Measurements from ENCODE around the gene ADAMTS2. TPM values are rescaled to one million over a fixed set of nuclear protein-coding genes. Genes with fewer than 3 reads are reported as not detected.

The ADAMTS2 gene
- total RNA-seq, 4 donors from 2014 or later: 39.5 to 61.9 (median 56.4) TPM

DNA sequence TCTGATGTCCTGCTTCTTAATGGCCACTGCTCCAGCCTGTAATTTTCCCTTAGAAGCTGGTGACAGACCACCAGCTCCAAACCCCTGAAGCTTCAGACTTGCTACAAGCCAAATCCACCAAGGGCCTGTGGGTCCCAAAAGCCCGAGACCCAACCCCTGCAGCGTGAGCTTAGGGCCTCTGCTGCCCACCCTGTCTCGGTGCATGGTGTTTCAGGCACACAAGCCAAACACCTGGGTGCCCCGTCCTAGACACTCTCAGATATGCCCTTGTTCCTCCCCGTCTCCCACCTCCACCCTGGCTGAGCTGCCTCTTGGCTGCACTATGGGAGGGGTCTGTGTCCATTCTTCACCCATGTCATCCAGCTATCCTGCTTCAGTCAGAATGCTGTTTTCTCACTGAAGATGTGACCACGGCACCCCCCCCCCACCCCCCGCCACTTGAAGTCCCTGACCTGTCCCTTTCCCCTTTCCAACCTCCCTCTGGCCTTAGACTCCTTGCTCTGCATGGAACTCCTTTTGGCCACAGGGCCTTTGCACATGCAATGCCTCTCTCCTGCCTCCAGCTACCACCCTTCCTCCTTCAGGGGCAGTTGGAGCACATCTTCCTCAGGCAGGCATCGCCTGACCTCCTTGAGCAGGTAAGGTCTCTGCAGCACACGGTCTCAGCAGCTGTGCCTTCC lies 229.3 kb downstream of the ADAMTS2 start:
- ATAC-seq (ENCODE audit: low FRiP score) (no peak), DNase-seq (ENCODE audit: low spot score) (no peak)

DNA sequence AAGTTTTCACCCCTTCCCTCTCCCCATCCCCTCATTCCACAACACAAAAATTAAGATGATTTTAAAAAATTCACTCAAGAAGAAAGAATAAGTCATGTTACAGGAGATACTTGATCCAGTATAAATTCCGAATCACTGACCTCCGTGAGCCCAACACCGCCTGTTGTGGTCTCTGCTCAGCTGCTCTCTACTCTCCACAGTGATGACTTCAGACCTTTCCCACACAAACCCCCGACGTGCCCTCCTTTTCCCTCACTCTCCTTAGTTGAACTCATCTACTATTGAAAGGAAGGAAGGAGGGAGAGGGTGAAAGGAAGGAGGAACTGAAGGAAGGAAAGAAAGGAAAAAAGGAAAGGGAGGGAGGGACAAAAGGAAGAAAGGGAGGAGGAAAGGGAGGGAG lies 230.0 kb downstream of the ADAMTS2 start:
- ATAC-seq (ENCODE audit: low FRiP score): no peak
- TF ChIP-seq, protein P1, sequence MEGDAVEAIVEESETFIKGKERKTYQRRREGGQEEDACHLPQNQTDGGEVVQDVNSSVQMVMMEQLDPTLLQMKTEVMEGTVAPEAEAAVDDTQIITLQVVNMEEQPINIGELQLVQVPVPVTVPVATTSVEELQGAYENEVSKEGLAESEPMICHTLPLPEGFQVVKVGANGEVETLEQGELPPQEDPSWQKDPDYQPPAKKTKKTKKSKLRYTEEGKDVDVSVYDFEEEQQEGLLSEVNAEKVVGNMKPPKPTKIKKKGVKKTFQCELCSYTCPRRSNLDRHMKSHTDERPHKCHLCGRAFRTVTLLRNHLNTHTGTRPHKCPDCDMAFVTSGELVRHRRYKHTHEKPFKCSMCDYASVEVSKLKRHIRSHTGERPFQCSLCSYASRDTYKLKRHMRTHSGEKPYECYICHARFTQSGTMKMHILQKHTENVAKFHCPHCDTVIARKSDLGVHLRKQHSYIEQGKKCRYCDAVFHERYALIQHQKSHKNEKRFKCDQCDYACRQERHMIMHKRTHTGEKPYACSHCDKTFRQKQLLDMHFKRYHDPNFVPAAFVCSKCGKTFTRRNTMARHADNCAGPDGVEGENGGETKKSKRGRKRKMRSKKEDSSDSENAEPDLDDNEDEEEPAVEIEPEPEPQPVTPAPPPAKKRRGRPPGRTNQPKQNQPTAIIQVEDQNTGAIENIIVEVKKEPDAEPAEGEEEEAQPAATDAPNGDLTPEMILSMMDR (IDR thresholded peaks at IDR 0.05): no peak
- DNase-seq (ENCODE audit: low spot score): no peak

More for the DNA sequence above, 229.3 kb downstream of the ADAMTS2 start:
- TF ChIP-seq, protein P1 (IDR thresholded peaks at IDR 0.05): no peak

DNA sequence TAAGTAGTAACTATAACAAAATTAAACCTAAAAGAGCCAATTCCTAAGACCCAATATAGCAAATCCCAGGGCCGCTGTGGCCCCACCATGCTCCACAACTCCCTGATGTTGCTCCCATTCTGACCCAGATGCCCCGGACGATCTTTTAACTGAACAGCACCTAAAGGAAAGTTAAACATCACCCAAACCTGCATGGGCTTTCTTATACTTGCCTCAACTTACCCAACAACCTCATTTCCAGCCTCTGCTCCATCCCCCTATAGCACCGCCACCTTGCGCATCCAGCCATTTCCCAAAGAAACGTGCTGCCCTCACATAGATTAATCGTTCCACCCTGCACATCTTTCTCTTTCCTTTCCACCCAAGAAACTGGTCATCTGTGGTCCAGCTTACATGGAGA lies 230.5 kb downstream of the ADAMTS2 start:
- DNase-seq (ENCODE audit: low spot score): no peak
- no peak for ATAC-seq (ENCODE audit: low FRiP score)
- TF ChIP-seq, protein P1 (IDR thresholded peaks at IDR 0.05): no peak

DNA sequence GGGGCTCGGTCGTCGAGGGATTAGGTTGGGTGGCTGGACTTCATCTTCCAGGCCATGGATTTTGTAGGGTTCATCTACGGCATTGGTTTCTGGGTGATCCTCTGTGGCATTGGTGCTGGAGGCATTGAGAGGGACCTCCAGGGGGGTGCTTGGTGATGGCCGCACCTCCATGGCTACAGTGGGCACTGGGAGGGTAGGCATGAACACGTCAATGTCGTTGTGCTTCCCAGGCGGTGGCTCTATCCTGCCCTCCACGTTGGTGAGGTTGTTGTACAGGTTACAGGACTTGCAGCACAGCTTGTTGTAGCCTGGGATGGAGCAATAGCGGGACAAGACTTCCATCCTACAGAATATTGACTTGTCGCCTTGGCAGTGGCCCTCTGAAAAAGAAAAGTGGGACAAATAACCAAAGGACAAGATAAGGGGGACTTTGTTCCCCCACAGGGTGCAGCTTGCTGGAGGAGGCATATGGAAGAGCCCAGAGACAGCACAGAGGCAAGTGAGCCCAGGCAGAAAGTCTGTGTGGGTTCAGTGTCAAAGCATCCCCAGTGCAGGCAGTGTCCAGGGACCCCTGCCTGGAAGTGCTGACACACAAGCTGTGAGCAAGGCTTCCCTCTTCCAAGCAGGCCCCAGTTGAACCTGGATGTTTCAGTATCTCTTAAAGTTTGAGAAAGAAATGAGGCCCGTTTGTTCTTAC lies 231.2 kb downstream of the ADAMTS2 start:
- DNase-seq (ENCODE audit: low spot score) (no peak), ATAC-seq (ENCODE audit: low FRiP score) (no peak)
- TF ChIP-seq, protein P1 (IDR thresholded peaks at IDR 0.05): no peak

DNA sequence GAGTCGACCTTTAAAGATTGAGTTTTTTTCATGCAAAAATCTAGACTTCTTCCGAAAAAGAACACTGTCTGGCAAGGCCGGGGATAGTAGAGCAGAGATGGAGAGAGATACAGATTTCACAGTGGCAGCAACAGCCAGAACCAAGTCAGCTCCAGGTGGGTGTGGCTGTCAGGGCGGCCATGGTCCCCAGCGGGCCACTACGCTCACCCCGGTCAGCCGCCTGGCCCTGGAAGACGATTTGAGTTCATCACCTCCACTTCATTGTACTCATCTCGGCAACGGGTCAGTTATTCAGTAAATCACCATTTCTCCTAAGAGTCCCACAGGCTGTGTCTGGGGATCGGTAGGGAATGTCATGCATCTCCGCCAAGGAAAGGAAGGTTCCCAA lies 232.1 kb downstream of the ADAMTS2 start:
- ATAC-seq (ENCODE audit: low FRiP score) (no peak), DNase-seq (ENCODE audit: low spot score) (no peak)
- TF ChIP-seq, protein P1 (IDR thresholded peaks at IDR 0.05): no peak

DNA sequence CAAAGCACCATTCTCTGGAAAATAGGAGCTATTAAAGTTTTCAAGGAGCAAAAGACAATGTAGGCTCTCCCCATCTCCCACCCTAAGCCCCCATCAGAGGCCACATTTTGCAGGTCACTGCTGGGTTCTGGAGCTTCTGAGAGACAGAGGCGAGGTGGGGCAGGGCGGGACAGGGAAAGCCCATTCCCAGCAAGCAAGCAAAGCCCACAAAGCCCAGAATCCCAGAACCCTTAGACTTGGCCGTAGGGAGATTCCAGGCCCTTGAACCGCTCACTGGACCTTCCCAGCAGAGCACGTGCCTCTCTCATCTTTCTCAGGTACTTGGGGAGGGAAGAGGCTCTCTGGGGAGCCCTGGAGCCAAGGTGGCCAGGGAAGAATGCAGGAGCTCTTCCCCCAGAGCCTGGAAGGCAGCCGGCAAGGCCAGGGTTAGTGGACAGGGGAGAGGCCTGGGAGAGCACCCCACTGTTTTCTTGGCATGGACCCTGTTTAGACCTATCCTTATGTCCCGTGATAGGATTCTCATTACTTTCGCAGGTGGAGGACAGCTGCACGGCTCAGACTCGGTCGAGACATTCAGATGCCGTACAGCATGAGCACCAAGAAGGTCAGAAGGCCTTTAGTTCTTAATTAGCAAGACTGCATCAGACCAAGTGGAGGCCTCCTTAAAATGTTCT lies 232.7 kb downstream of the ADAMTS2 start:
- ATAC-seq (ENCODE audit: low FRiP score) (no peak), DNase-seq (ENCODE audit: low spot score) (no peak)
- TF ChIP-seq, protein P1 (IDR thresholded peaks at IDR 0.05): no peak
